RKO (cell line): ENCODE measurements around the gene RAD51D.
"Not testable (repeated sequence)": the region's sequence is repeated elsewhere in the genome, so short reads cannot be mapped to it uniquely, and the experiment has no call there.

Source experiments
- DNase-seq: peaks from one replicate; pipeline ENCODE4 v3.0.0-alpha.2; 2016; ENCODE audit warnings: low spot score

The RAD51D gene

GRCh38 chr17:35141681-35142466 lies 22.2 kb upstream of the RAD51D start, which contains the start of gene NLE1:
NLE1 (minus strand) TSS chr17:35142303; CDS start chr17:35142275, 28 bp downstream.
- DNase-seq, result peak; percentile 81

GRCh38 chr17:35138218-35138617 lies 18.6 kb upstream of the RAD51D start:
- DNase-seq, result no peak

GRCh38 chr17:35135322-35135721 lies 15.7 kb upstream of the RAD51D start:
- DNase-seq, result no peak

- DNase-seq, result no peak
Observed at GRCh38 chr17:35132816-35133550, 13.3 kb upstream of the RAD51D start.

- no peak for DNase-seq
Observed at GRCh38 chr17:35132099-35132498, 12.4 kb upstream of the RAD51D start.

GRCh38 chr17:35130392-35130791 lies 10.7 kb upstream of the RAD51D start:
- DNase-seq, result no peak

- peak; percentile 33 for DNase-seq
Observed at GRCh38 chr17:35129973-35130351, 10.3 kb upstream of the RAD51D start.

- DNase-seq, result no peak
Observed at GRCh38 chr17:35129154-35129972, 9.7 kb upstream of the RAD51D start.

GRCh38 chr17:35127751-35128514 lies 8.3 kb upstream of the RAD51D start:
- no peak for DNase-seq

GRCh38 chr17:35121315-35121714 lies 1.7 kb upstream of the RAD51D start, which contains the start of gene FNDC8:
FNDC8 (plus strand) TSS chr17:35121615; CDS start chr17:35121694, 79 bp downstream.
- no peak for DNase-seq

- DNase-seq, result peak; percentile 48
Observed at GRCh38 chr17:35117984-35118383, 1.7 kb downstream of the RAD51D start.

GRCh38 chr17:35116845-35117244 lies 2.8 kb downstream of the RAD51D start:
- no peak for DNase-seq

- DNase-seq, result not testable (repeated sequence)
Observed at GRCh38 chr17:35110791-35111190, 8.9 kb downstream of the RAD51D start.

GRCh38 chr17:35104844-35105450 lies 14.7 kb downstream of the RAD51D start:
- no peak for DNase-seq

- DNase-seq, result no peak
Observed at GRCh38 chr17:35103271-35103670, 16.4 kb downstream of the RAD51D start.

GRCh38 chr17:35101725-35102124 lies 17.9 kb downstream of the RAD51D start:
- DNase-seq, result no peak

- DNase-seq, result no peak
Observed at GRCh38 chr17:35101036-35101435, 18.6 kb downstream of the RAD51D start.

GRCh38 chr17:35099908-35100307 lies 19.8 kb downstream of the RAD51D start:
- no peak for DNase-seq

- no peak for DNase-seq
Observed at GRCh38 chr17:35097776-35098175, 21.9 kb downstream of the RAD51D start.

GRCh38 chr17:35095741-35096140 lies 23.9 kb downstream of the RAD51D start:
- no peak for DNase-seq

- DNase-seq, result peak; percentile 91
Observed at GRCh38 chr17:35094902-35095301, 24.8 kb downstream of the RAD51D start.
